Aortic smooth muscle cell (primary cell): ENCODE data around the gene TOPORS. TPM values are rescaled to one million over a fixed set of nuclear protein-coding genes. Genes with fewer than 3 reads are reported as not detected.

Experiments used
- total RNA-seq: library from RNA; depleted of rRNA; stranded (reverse); fragments of >200 nt; gene quantifications from 2 replicates; pipeline ENCODE4 v1.2.3, GENCODE V29; 2014

TOPORS gene
- 33.8 and 35.8 TPM in 2 replicates for total RNA-seq

DNA sequence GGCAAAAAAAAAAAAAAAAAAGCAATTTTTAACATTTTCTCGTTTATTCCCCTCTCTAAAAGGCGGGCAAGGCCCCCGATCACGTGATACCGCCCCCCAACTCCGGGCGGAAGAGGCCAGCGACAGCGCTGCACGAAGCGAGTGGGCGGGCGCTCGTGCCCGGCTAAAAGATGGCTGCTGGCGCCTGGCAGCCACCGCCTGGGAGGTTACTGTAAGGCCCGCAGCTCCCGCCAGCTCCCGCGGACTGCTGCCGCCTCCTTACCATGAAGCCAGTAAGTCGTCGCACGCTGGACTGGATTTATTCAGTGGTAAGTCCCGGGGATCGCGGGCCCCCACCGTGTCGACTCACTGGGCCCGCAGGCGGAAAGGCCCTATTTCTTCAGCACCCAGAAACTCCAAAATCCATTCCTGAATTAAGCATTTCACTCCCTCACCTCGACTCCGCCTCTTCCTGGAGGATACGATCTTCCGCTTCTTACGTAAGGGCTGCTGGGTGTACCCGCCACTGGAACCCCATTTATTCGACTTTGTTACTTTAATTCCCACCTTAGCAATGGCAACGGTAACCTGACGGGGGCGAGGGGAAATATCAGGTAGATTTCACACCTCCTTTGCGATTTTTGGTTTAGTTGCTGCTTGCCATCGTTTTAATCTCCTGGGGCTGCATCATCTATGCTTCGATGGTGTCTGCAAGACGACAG, at the start of gene TOPORS, which contains the start of gene SMIM27:
TOPORS (minus strand) TSS at position 415 of the 701 bp plus-strand sequence; CDS start at position 265, 150 bp downstream.
SMIM27 (plus strand) TSS at position 156 of the 701 bp plus-strand sequence; CDS start at position 264, 108 bp downstream.

GRCh38 chr9:32572900-32573523, 20.6 kb upstream of the TOPORS start, which contains the start of gene NDUFB6:
Gene NDUFB6, minus strand, starts transcription at chr9:32573159. Its CDS starts 99 bp downstream, at chr9:32573060.

DNA sequence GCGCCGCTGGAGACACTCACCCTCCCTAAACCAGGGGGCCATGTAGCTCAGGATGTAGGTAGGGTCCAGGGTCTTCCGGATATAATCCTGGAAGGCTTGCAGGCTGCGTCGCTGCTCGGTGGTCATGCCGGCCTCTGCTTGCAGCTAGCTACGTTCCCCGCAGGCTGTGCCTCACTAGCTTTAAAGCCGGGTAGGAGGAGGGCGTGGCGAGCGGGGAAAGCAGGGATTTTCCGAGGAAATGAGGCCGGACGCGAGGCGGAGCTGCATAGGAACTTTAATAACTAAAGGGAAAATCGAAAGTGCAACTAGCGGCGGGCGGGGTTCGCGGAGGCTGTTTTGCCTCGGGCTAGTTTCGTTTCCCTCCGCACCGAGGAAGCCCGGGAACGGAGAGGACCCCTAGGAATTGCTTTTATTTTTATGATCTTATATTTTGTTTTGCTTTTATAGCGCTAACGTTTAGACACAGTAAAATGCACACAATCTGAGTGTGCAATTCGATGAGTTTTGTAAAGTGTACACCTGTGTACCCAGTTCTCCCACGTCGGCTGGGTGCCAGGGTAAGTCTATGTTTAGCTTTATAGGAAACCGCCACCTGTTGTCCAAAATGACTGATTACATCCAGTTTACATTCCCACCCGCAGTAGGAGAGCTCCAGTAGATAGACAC, 26.2 kb downstream of the TOPORS start, which contains the start of gene RIGI:
RIGI (minus strand) TSS at position 156 of the 666 bp plus-strand sequence; CDS start at position 126, 30 bp downstream.

Other genes with a start within 250 kb of the TOPORS start
- gene ACO1, start 167.9 kb downstream of the TOPORS start, total RNA-seq: 63.0 and 73.8 TPM in 2 replicates
- gene RIGI, start 26.4 kb downstream of the TOPORS start, total RNA-seq: 6.9 and 8.6 TPM in 2 replicates
- gene SMIM27, start 259 bp downstream of the TOPORS start, total RNA-seq: 2.3 and 2.8 TPM in 2 replicates
- gene NDUFB6, start 20.6 kb upstream of the TOPORS start, total RNA-seq: 58.5 and 64.1 TPM in 2 replicates
- gene TAF1L, start 83.1 kb upstream of the TOPORS start, total RNA-seq: under 0.01 TPM in 2 replicates
- gene TMEM215, start 231.0 kb upstream of the TOPORS start, total RNA-seq: not detected in 2 replicates